Trophoblast cell (in vitro differentiated cells and primary cell): Measurements from ENCODE around the gene GNAT1.

Experiments used
- DNase-seq, 2 donors: peaks; one replicate each; pipeline ENCODE4 v3.0.0-alpha.2; 2016
- H2AFZ ChIP-seq: 2 replicates; pipeline ENCODE4 v1.6.1; 2013; ENCODE audit warnings: low read length, moderate library complexity, mild to moderate bottlenecking; ENCODE audit not compliant: insufficient read depth, poor library complexity
- H2AK5ac ChIP-seq: 2 replicates; pipeline ENCODE4 v1.6.1; 2013; ENCODE audit warnings: mild to moderate bottlenecking, low read length
- H2BK120ac ChIP-seq: 2 replicates; pipeline ENCODE4 v1.6.1; 2013; ENCODE audit warnings: low read length, mild to moderate bottlenecking, moderate library complexity; ENCODE audit not compliant: insufficient read depth, poor library complexity
- H2BK12ac ChIP-seq: 2 replicates; pipeline ENCODE4 v1.6.1; 2013; ENCODE audit warnings: mild to moderate bottlenecking, low read length, moderate library complexity
- H2BK5ac ChIP-seq: 2 replicates; pipeline ENCODE4 v1.6.1; 2013; ENCODE audit warnings: low read length, low read depth, moderate library complexity, mild to moderate bottlenecking; ENCODE audit not compliant: poor library complexity
- H3K14ac ChIP-seq: 2 replicates; pipeline ENCODE4 v1.6.1; 2013; ENCODE audit warnings: mild to moderate bottlenecking, low read length
- H3K18ac ChIP-seq: 2 replicates; pipeline ENCODE4 v1.6.1; 2013; ENCODE audit warnings: mild to moderate bottlenecking, low read length
- H3K23ac ChIP-seq: 2 replicates; pipeline ENCODE4 v1.6.1; 2013; ENCODE audit warnings: low read length
- H3K27ac ChIP-seq: 2 replicates; pipeline ENCODE4 v1.5.1; 2013; ENCODE audit warnings: low read depth, mild to moderate bottlenecking, inconsistent platforms, low read length, moderate library complexity
- H3K27me3 ChIP-seq: 2 replicates; pipeline ENCODE4 v1.6.1; 2013; ENCODE audit warnings: inconsistent platforms, mild to moderate bottlenecking, low read length, moderate library complexity; ENCODE audit not compliant: insufficient read depth
- H3K36me3 ChIP-seq, 2 experiments: 1 replicate in 1 of 2; 2 replicates in 1 of 2; pipeline ENCODE4 v1.6.1; 2013; ENCODE audit warnings: low read length in 2 of 2, mild to moderate bottlenecking in 2 of 2, moderate library complexity in 1 of 2; ENCODE audit not compliant: insufficient read depth in 2 of 2, control insufficient read depth in 1 of 2
- H3K4ac ChIP-seq: 2 replicates; pipeline ENCODE4 v1.6.1; 2013; ENCODE audit warnings: low read depth, mild to moderate bottlenecking, low read length, moderate library complexity
- H3K4me1 ChIP-seq, 2 experiments: 1 replicate in 1 of 2; 2 replicates in 1 of 2; pipeline ENCODE4 v1.6.1; 2013; ENCODE audit warnings: low read length in 2 of 2, mild to moderate bottlenecking in 2 of 2, moderate library complexity in 1 of 2; ENCODE audit not compliant: insufficient read depth in 2 of 2, control insufficient read depth in 1 of 2
- H3K4me2 ChIP-seq: 2 replicates; pipeline ENCODE4 v1.6.1; 2013; ENCODE audit warnings: inconsistent platforms, mild to moderate bottlenecking, low read length, moderate library complexity
- H3K4me3 ChIP-seq: 2 replicates; pipeline ENCODE4 v1.5.1; 2013; ENCODE audit warnings: mild to moderate bottlenecking, low read depth, low read length, inconsistent platforms
- H3K79me1 ChIP-seq: one replicate; pipeline ENCODE4 v1.6.1; 2013; ENCODE audit warnings: low read length
- H3K79me2 ChIP-seq: 2 replicates; pipeline ENCODE4 v1.6.1; 2013; ENCODE audit warnings: low read length, mild to moderate bottlenecking; ENCODE audit not compliant: control insufficient read depth, insufficient read depth, poor library complexity
- H3K9ac ChIP-seq: 2 replicates; pipeline ENCODE4 v1.6.1; 2013; ENCODE audit warnings: mild to moderate bottlenecking, low read length
- H3K9me3 ChIP-seq: 2 replicates; pipeline ENCODE4 v1.6.1; 2013; ENCODE audit warnings: low read depth, mild to moderate bottlenecking, control low read depth, inconsistent platforms, low read length; ENCODE audit not compliant: insufficient read depth
- H4K12ac ChIP-seq: 2 replicates; pipeline ENCODE4 v1.6.1; 2013; ENCODE audit warnings: low read depth, mild to moderate bottlenecking, low read length, moderate library complexity
- H4K8ac ChIP-seq: 2 replicates; pipeline ENCODE4 v1.6.1; 2013; ENCODE audit warnings: low read depth, mild to moderate bottlenecking, low read length, moderate library complexity
- H4K91ac ChIP-seq: one replicate; pipeline ENCODE4 v1.6.1; 2013; ENCODE audit warnings: low read depth, mild to moderate bottlenecking, low read length, moderate library complexity
- WGBS: extraction: QIAGEN DNeasy Blood & Tissue Kit; methylation state at CpG from one replicate; pipeline ENCODE4 v1.1.7; 2013; ENCODE audit warnings: missing lambda C conversion rate; ENCODE audit not compliant: insufficient read length, insufficient coverage; ENCODE audit errors: extremely low coverage; 5-methylcytosine and 5-hydroxymethylcytosine counted together

The GNAT1 gene

DNA sequence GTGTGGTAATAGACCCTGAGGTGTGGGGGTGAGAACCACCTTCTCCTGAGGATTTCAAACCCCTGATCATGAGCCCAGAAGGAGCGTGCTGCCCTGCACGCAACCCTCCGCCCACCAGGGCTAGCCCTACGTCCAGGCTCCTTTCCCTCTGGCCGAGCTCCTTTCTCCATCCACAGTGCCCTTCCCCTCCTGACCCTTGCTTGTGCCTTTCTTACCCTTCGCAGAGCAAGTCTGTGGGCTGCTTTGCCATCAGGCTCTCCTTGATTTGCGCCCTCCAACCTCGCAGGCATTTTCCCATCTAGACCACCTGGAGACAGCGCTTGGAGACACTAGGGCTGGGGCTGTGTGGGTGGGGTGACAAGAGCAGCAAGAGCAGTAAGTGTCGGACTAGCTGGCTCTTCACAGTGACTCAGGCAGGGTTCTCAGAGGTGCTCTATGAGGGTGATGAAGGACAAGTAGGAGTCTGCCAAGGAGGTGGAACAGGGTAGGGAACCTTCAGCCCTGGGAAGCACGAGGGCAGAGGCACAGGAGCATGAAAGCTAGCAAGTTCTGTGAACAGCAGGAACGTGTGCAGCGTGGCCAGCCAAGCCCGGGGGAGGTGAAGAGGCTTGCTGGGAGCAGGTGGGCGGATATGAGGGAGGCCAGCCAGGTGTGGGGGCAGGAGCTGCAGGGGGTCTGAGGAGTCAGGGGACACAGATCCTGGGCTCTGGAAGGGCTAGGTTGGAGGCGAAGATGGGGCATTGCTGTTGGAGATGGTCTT is 11.1 kb downstream of the GNAT1 start:
- Histone ChIP-seq H2AFZ (no peak overlapping the region), H3K4ac (no peak overlapping the region), H4K8ac (no peak overlapping the region), H3K79me2 (peaks cover 2% of the 10 kb centered on the region), H3K9ac (no peak overlapping the region), H3K36me3 (no peaks in the 10 kb centered on the region), H3K27me3 (peaks cover 22% of the 10 kb centered on the region), H3K4me1 (peaks cover 9 to 14% of the 10 kb centered on the region in 2 experiments), H3K4me3 (no peak overlapping the region), H2AK5ac (peak overlapping the region; percentile 13), H3K9me3 (peaks cover 3% of the 10 kb centered on the region), H4K91ac (peak overlapping the region; percentile 25), H3K27ac (no peak overlapping the region), H3K4me2 (no peak overlapping the region), H3K18ac (no peak overlapping the region), H2BK5ac (no peak overlapping the region), H2BK12ac (no peak overlapping the region), H3K23ac (no peak overlapping the region), H2BK120ac (no peak overlapping the region), H3K14ac (no peak overlapping the region), H3K79me1 (no peaks in the 10 kb centered on the region), H4K12ac (no peak overlapping the region)
- no peak for DNase-seq
- no CpG with 5 or more reads among the region's 16 CpGs for WGBS

DNA sequence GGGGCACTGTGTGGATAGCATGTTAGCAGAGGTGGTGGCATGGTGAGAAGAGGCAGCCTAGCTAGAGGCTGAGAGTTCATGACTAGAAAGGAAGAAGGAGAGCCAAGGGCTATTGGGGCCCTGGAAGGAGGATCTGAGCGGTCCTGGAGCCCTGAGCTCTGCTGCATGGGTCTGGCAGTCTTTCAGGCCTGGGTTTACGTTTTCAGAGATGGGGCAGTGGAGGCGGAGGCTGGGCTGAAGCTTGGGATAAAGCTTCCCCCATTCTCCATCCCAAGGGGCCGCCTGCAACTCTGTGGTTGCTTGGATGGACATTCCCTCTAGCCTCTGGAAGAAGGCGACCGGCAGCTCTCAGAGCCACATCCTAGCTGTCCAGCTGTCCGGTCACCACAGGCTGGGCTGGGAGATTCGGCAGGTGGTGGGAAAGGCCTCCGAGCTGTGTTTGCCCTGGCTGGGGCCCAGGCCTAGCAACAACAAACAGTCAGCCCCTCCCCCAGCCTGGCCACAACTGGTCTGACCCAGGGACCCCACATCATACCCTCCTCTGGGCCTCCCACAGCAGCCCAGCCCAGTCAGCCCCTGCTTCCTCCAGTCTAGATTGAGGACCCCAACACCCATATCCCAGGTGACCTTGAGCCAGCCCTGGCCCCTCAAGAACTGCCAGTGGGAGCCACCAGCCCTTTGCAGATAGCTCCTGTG is 11.9 kb downstream of the GNAT1 start:
- no CpG with 5 or more reads among the region's 9 CpGs for WGBS
- Histone ChIP-seq H3K27me3 (peaks cover 22% of the 10 kb centered on the region), H3K79me1 (no peaks in the 10 kb centered on the region), H3K14ac (peak overlapping the region; percentile 26), H3K4ac (no peak overlapping the region), H3K4me1 (peaks cover 9 to 14% of the 10 kb centered on the region in 2 experiments), H3K36me3 (no peaks in the 10 kb centered on the region), H3K9ac (no peak overlapping the region), H3K4me3 (no peak overlapping the region), H3K27ac (no peak overlapping the region), H3K23ac (no peak overlapping the region), H2BK120ac (peak overlapping the region; percentile 1), H2AK5ac (no peak overlapping the region), H4K91ac (peak overlapping the region; percentile 25), H3K18ac (no peak overlapping the region), H2BK12ac (peak overlapping the region; percentile 7), H4K8ac (no peak overlapping the region), H3K4me2 (no peak overlapping the region), H2BK5ac (no peak overlapping the region), H2AFZ (no peak overlapping the region), H3K9me3 (peaks cover 3% of the 10 kb centered on the region), H4K12ac (no peak overlapping the region), H3K79me2 (peaks cover 2% of the 10 kb centered on the region)
- no peak for DNase-seq

DNA sequence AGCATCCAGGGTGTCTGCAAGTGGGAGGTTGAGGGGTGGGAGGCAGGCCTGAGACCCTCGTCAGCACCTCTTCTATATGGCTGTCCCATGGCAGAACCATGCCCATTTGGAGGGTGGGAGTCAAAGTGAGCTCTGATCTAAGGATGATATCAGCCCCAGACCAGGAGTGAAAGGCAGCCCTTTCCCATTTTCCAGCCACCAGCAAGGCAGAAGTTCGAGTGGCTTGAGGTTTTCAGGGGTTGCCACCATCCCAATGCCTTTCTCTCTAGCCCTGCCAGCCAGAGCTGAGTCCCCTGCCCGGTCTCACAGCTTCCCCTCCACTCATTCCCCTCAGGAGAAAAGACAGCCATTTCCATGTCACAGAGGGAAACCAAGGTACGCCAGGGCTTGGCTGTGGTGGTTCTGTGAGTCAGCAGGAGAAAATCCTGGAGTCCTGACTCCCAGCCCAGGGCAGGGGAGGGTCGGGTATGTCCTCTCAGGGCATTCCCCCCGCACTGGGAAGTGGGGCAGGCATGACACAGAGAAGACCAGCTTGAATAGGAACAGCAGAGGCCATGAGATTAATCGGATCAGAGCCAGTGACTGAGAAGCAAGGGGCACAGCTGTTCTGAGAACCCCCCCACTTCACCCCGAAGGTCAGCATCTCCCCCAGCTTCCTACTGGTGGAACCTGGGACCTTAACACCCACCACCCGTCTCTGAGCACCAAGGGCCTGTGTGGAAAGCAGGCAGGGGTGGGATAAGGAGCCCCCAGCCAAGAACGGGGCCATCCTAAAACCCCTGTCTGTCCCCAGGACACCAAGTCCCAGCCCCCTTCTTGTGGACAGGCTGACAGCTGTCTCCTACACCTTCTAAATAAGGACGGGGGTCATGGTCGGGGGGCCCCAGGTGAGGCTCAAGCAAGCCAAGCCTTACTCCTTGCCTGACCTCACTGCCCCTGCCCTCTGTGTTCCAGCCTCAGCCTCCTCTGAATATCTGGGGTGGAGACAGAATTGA is 12.7 kb downstream of the GNAT1 start:
- Histone ChIP-seq H2AK5ac (no peak overlapping the region), H4K12ac (no peak overlapping the region), H3K14ac (peak overlapping the region; percentile 26), H3K9me3 (peaks cover 3% of the 10 kb centered on the region), H2BK120ac (peak overlapping the region; percentile 54), H3K4me3 (no peak overlapping the region), H3K4ac (no peak overlapping the region), H3K27me3 (peaks cover 22% of the 10 kb centered on the region), H3K23ac (no peak overlapping the region), H3K27ac (no peak overlapping the region), H2BK12ac (peak overlapping the region; percentile 7), H3K36me3 (no peaks in the 10 kb centered on the region), H4K8ac (no peak overlapping the region), H3K18ac (no peak overlapping the region), H3K79me1 (no peaks in the 10 kb centered on the region), H3K4me2 (no peak overlapping the region), H3K79me2 (peaks cover 2% of the 10 kb centered on the region), H2AFZ (no peak overlapping the region), H2BK5ac (no peak overlapping the region), H3K9ac (no peak overlapping the region), H3K4me1 (peaks cover 9 to 14% of the 10 kb centered on the region in 2 experiments), H4K91ac (peak overlapping the region; percentile 65)
- WGBS = no CpG with 5 or more reads among the region's 12 CpGs
- peak in 1 of 2 donors; percentile 7 for DNase-seq

DNA sequence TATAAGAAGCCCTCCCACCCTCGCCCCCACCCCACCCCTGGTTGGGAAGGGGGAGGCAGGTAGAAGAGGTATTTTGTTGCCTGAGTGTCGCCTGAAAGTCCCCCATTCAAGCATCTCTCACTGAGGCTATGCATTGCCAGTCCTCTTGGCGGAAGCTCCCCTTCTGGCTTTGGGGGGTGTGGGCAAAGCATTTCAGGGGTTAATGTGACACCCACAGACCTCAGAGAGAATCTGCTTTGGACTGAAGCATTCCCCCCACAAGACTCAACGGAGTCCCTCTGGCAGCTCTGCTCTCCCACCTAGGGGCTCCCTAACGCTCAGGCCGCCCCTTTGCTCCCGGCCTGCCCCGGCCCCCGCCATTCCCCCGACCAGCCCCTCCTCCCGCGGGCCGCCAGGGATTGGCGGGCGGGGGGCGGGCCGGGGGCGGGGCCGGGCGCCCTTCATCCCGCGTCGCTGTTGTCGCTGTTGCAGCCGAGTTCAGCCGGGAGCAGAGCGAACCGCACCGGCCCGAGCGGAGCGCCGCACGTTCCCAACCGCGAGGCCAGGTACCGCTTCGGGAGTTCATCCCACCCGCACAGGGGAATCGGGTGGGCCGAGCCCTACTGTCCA is 13.5 kb downstream of the GNAT1 start, which contains the start of gene SLC38A3:
Gene SLC38A3 (plus strand): TSS at position 468 of the 609 bp plus-strand sequence. CDS start 8,929 bp downstream, outside the sequence.
- H2BK120ac ChIP-seq = peak within 1 kb of the TSS; percentile 54
- H4K91ac ChIP-seq = peak within 1 kb of the TSS; percentile 65
- H3K27ac ChIP-seq = no peak within 1 kb of the TSS
- H2AFZ ChIP-seq = peak within 1 kb of the TSS; percentile 27
- H3K23ac ChIP-seq = no peak within 1 kb of the TSS
- peak in 1 of 2 donors; percentile 14 for DNase-seq
- H3K9ac ChIP-seq = peak within 1 kb of the TSS; percentile 30
- no peak within 1 kb of the TSS for H3K18ac ChIP-seq
- H3K14ac ChIP-seq = peak within 1 kb of the TSS; percentile 42
- H3K4me1 ChIP-seq = peaks cover 9 to 14% of the 10 kb centered on the region in 2 experiments
- WGBS = no CpG with 5 or more reads among the region's 41 CpGs
- no peaks in the 10 kb centered on the region for H3K79me1 ChIP-seq
- H3K36me3 ChIP-seq = no peaks in the 10 kb centered on the region
- no peak within 1 kb of the TSS for H4K12ac ChIP-seq
- H4K8ac ChIP-seq = peak within 1 kb of the TSS; percentile 20
- H2BK12ac ChIP-seq = peak within 1 kb of the TSS; percentile 68
- H3K4me3 ChIP-seq = peak within 1 kb of the TSS; percentile 38
- H2AK5ac ChIP-seq = no peak within 1 kb of the TSS
- H3K4ac ChIP-seq = no peak within 1 kb of the TSS
- H3K9me3 ChIP-seq = peaks cover 3% of the 10 kb centered on the region
- H3K27me3 ChIP-seq = peaks cover 22% of the 10 kb centered on the region
- peak within 1 kb of the TSS; percentile 3 for H2BK5ac ChIP-seq
- peak within 1 kb of the TSS; percentile 75 for H3K4me2 ChIP-seq
- H3K79me2 ChIP-seq = peaks cover 2% of the 10 kb centered on the region
